Measurements from ENCODE around the gene IQCM. TPM values are rescaled to one million over a fixed set of nuclear protein-coding genes. Genes with fewer than 3 reads are reported as not detected.

The IQCM gene
- total RNA-seq, 6 experiments from 2014 or later: not detected

- no peak overlapping the region for H3K27ac ChIP-seq
- TF ChIP-seq CTCF (IDR thresholded peaks at IDR 0.05) (peak; percentile 35 to 58 (median 57)), POLR2A (IDR thresholded peaks at IDR 0.05) (no peak)
- no peaks in the 10 kb centered on the region for H3K36me3 ChIP-seq
- ATAC-seq (peak; percentile 98 to 99 (median 98)), DNase-seq (peak; percentile 19 to 50 (median 47))
- H3K27me3 ChIP-seq: no peaks in the 10 kb centered on the region
- H3K4me3 ChIP-seq: no peak overlapping the region
- peaks cover 0 to 5% (median 0%) of the 10 kb centered on the region in 4 donors for H3K4me1 ChIP-seq
- no peaks in the 10 kb centered on the region for H3K9me3 ChIP-seq
- intact Hi-C loops (cut with DNase I): no loop called here
- WGBS (ENCODE audit: insufficient coverage, low coverage, low lambda C conversion rate, missing lambda C conversion rate): 30% methylated on average over 4 of the region's 4 CpGs
Observed at GRCh38 chr4:149370785-149371420, 444.7 kb downstream of the IQCM start.

GRCh38 chr4:149370002-149370401, 445.6 kb downstream of the IQCM start:
- Histone ChIP-seq H3K27ac (no peak overlapping the region), H3K27me3 (no peaks in the 10 kb centered on the region), H3K4me3 (no peak overlapping the region), H3K4me1 (peaks cover 0 to 5% (median 0%) of the 10 kb centered on the region in 4 donors), H3K9me3 (no peaks in the 10 kb centered on the region), H3K36me3 (no peaks in the 10 kb centered on the region)
- DNase-seq: no peak
- ATAC-seq: peak in 3 of 4 donors; percentile 29 to 62 (median 41)
- WGBS (ENCODE audit: insufficient coverage, low coverage, low lambda C conversion rate, missing lambda C conversion rate): 41% methylated on average over 3 of the region's 3 CpGs
- TF ChIP-seq POLR2A (IDR thresholded peaks at IDR 0.05) (no peak), CTCF (IDR thresholded peaks at IDR 0.05) (no peak)
- intact Hi-C loops (cut with DNase I): no loop called here

- Histone ChIP-seq H3K27ac (no peak overlapping the region), H3K36me3 (no peaks in the 10 kb centered on the region), H3K9me3 (no peaks in the 10 kb centered on the region), H3K27me3 (no peaks in the 10 kb centered on the region), H3K4me1 (no peaks in the 10 kb centered on the region), H3K4me3 (no peak overlapping the region)
- intact Hi-C loops (cut with DNase I): no loop called here
- DNase-seq (no peak), ATAC-seq (no peak)
- WGBS (ENCODE audit: insufficient coverage, low coverage, low lambda C conversion rate, missing lambda C conversion rate): 58% methylated on average over 3 of the region's 3 CpGs
- TF ChIP-seq CTCF (IDR thresholded peaks at IDR 0.05) (no peak), POLR2A (IDR thresholded peaks at IDR 0.05) (no peak)
Observed at GRCh38 chr4:149353241-149353640, 462.4 kb downstream of the IQCM start.

- Histone ChIP-seq H3K4me3 (no peak overlapping the region), H3K4me1 (no peaks in the 10 kb centered on the region), H3K36me3 (no peaks in the 10 kb centered on the region), H3K27me3 (no peaks in the 10 kb centered on the region), H3K27ac (no peak overlapping the region), H3K9me3 (no peaks in the 10 kb centered on the region)
- DNase-seq: no peak
- intact Hi-C loops (cut with DNase I): no loop called here
- no peak for TF ChIP-seq POLR2A (IDR thresholded peaks at IDR 0.05)
- TF ChIP-seq CTCF (IDR thresholded peaks at IDR 0.05): no peak
- ATAC-seq: no peak
Observed at GRCh38 chr4:149349541-149349940, 466.1 kb downstream of the IQCM start.

- Histone ChIP-seq H3K27ac (no peak overlapping the region), H3K9me3 (no peaks in the 10 kb centered on the region), H3K4me3 (no peak overlapping the region), H3K4me1 (no peaks in the 10 kb centered on the region), H3K36me3 (no peaks in the 10 kb centered on the region), H3K27me3 (no peaks in the 10 kb centered on the region)
- intact Hi-C loops (cut with DNase I): no loop called here
- ATAC-seq: no peak
- WGBS (ENCODE audit: insufficient coverage, low coverage, low lambda C conversion rate, missing lambda C conversion rate): 62% methylated on average over 2 of the region's 3 CpGs
- DNase-seq: no peak
- TF ChIP-seq POLR2A (IDR thresholded peaks at IDR 0.05) (no peak), CTCF (IDR thresholded peaks at IDR 0.05) (no peak)
Observed at GRCh38 chr4:149347139-149347538, 468.5 kb downstream of the IQCM start.
